Calu3 (cell line): Measurements from ENCODE around the gene UCK1. TPM values are rescaled to one million over a fixed set of nuclear protein-coding genes. Genes with fewer than 3 reads are reported as not detected.

Experiments
- BruUV-seq: library from RNA; stranded (reverse); fragments of 400-500 nt; replicated peaks from 2 replicates; lab custom pipeline; 2021; lab: Mats Ljungman, UMichigan
- CTCF ChIA-PET: fragments of 300-600 bp; sonication (Branson Sonifier 250); formaldehyde crosslinking; loops from one replicate; lab custom pipeline; 2022; ENCODE audit warnings: antibody characterized with exemption; lab: Charles Lee
- DNase-seq: peaks from one replicate; pipeline ENCODE4 v3.0.0; 2022
- H3K27ac Mint-ChIP-seq: one replicate; pipeline ENCODE4 v1.8.0; 2022; ENCODE audit warnings: mixed read lengths; ENCODE audit not compliant: unreplicated experiment
- H3K27me3 Mint-ChIP-seq: one replicate; pipeline ENCODE4 v1.8.0; 2022; ENCODE audit warnings: mixed read lengths; ENCODE audit not compliant: unreplicated experiment
- H3K36me3 Mint-ChIP-seq: one replicate; pipeline ENCODE4 v1.8.0; 2022; ENCODE audit warnings: mild to moderate bottlenecking, moderate library complexity, mixed read lengths; ENCODE audit not compliant: insufficient read depth, unreplicated experiment
- H3K4me1 Mint-ChIP-seq: one replicate; pipeline ENCODE4 v1.8.0; 2022; ENCODE audit warnings: mild to moderate bottlenecking, low read depth, mixed read lengths; ENCODE audit not compliant: unreplicated experiment
- H3K4me3 Mint-ChIP-seq: one replicate; pipeline ENCODE4 v1.8.0; 2022; ENCODE audit warnings: mild to moderate bottlenecking, low read depth, moderate library complexity, mixed read lengths; ENCODE audit not compliant: unreplicated experiment
- H3K9me3 Mint-ChIP-seq: one replicate; pipeline ENCODE4 v1.8.0; 2022; ENCODE audit warnings: low read depth, mixed read lengths; ENCODE audit not compliant: unreplicated experiment
- CTCF ChIP-seq: fragments of 200-600 bp; IDR thresholded peaks from one replicate; pipeline ENCODE4 v1.8.0; 2022; ENCODE audit warnings: antibody characterized with exemption; ENCODE audit not compliant: unreplicated experiment
- intact Hi-C: fragments of 100-400 bp; cut with micrococcal nuclease; formaldehyde crosslinking; loops from one replicate; pipeline ENCODE4 v1.10.0; 2022; ENCODE audit not compliant: unreplicated experiment
- total RNA-seq: library from RNA; stranded (reverse); gene quantifications from 2 replicates; pipeline ENCODE4 v1.2.3, GENCODE V29; 2022

Gene UCK1
- total RNA-seq, 1 experiment from 2014 or later: 19.6 TPM

GRCh38 chr9:131524665-131525315 is 6.3 kb downstream of the UCK1 start:
- Mint-ChIP-seq H3K4me1 (no peaks in the 10 kb centered on the region), H3K9me3 (no peaks in the 10 kb centered on the region), H3K36me3 (peaks cover 20% of the 10 kb centered on the region), H3K4me3 (no peak overlapping the region), H3K27me3 (no peaks in the 10 kb centered on the region), H3K27ac (no peak overlapping the region)
- CTCF ChIA-PET: no interaction called here
- BruUV-seq: no TSS peak
- intact Hi-C loops: no loop called here
- no peak for DNase-seq
- no peak for TF ChIP-seq CTCF

GRCh38 chr9:131523451-131524435 is 7.3 kb downstream of the UCK1 start:
- intact Hi-C loops: no loop called here
- Mint-ChIP-seq H3K4me1 (no peaks in the 10 kb centered on the region), H3K9me3 (no peaks in the 10 kb centered on the region), H3K27me3 (no peaks in the 10 kb centered on the region), H3K4me3 (no peak overlapping the region), H3K27ac (no peak overlapping the region), H3K36me3 (peaks cover 25% of the 10 kb centered on the region)
- no peak for TF ChIP-seq CTCF
- no peak for DNase-seq
- BruUV-seq: no TSS peak
- CTCF ChIA-PET: interaction anchor here (0.6 kb wide), 1 partner anchor 525 kb away, joined by 3 read pairs; no protein-coding TSS in a partner anchor

GRCh38 chr9:131523086-131523388 is 8.0 kb downstream of the UCK1 start:
- peaks cover 26% of the 10 kb centered on the region for H3K36me3 Mint-ChIP-seq
- DNase-seq: no peak
- CTCF ChIA-PET: no interaction called here

More at GRCh38 chr9:131523086-131523388, 8.0 kb downstream of the UCK1 start:
- BruUV-seq: no TSS peak
- intact Hi-C loops: no loop called here
- H3K9me3 Mint-ChIP-seq: no peaks in the 10 kb centered on the region
- no peak overlapping the region for H3K27ac Mint-ChIP-seq
- no peak overlapping the region for H3K4me3 Mint-ChIP-seq
- no peaks in the 10 kb centered on the region for H3K27me3 Mint-ChIP-seq
- no peak for TF ChIP-seq CTCF
- H3K4me1 Mint-ChIP-seq: no peaks in the 10 kb centered on the region
